EL (cell line): ENCODE measurements around the gene PPP1R2B.
"Not testable (repeated sequence)": the region's sequence is repeated elsewhere in the genome, so short reads cannot be mapped to it uniquely, and the experiment has no call there.

Source experiments
- DNase-seq: peaks from one replicate; pipeline ENCODE4 v3.0.0-alpha.2; 2016

PPP1R2B gene

DNA sequence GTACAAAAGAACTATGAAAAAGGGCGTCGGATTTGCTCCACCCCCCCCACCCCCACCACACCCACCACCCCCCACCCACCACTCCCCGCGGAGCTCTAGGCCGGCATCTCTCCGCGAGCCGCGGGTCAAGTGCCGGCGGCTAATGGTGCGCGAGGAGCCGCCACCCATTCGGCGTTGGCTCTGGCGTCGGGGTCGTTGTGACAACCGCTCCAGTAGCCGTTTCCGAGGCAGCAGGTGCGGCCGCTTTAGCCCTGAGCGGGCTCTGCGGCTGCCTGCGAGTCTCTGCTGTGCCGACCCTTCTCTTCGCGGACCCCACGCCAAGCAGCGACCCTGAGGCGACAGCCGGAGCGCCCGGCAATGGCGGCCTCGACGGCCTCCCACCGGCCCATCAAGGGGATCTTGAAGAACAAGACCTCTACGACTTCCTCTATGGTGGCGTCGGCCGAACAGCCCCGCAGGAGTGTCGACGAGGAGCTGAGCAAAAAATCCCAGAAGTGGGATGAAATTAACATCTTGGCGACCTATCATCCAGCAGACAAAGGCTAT, at the start of gene PPP1R2B:
Gene PPP1R2B (plus strand): TSS at position 90 of the 546 bp plus-strand sequence. CDS start 268 bp downstream, at position 358.
- no peak for DNase-seq

DNA sequence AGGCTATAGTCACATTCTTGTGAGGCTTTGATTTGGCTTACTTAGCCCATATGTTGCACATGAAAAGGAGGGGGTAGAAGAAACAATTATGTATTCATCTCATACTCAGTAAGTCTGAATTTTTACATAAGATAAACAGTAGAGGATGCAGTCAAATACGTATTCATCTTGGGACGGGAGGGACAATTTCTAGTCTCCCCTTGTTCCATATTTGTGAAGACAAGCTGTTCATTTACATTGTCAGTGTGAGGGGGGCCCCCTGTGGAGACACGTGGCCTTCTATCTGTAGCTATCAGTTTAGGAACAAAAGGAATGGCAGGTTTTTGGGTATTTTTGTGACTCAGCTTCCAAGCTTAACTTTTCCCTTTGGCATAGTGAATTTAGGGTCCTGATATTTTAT, 49.2 kb upstream of the PPP1R2B start:
- no peak for DNase-seq

DNA sequence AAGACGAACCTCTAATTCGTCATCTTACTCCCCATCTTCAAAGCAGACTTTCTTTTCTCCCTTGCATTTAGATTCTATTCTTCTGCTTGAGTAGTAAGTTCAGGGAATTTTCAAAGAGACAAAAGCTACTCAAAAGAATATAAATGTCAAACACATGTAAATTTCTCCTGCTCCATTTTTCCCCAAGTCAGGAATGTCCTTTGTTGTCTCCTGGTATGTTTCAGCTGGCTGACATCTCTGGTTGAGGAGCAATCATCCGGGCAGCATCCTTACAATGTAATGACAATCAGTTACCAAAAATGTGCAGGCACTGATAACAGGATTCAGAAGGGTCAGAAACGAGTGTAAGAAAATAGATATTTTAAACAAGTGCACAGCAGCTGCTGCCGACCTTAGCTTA, 47.6 kb upstream of the PPP1R2B start:
- DNase-seq, result no peak

DNA sequence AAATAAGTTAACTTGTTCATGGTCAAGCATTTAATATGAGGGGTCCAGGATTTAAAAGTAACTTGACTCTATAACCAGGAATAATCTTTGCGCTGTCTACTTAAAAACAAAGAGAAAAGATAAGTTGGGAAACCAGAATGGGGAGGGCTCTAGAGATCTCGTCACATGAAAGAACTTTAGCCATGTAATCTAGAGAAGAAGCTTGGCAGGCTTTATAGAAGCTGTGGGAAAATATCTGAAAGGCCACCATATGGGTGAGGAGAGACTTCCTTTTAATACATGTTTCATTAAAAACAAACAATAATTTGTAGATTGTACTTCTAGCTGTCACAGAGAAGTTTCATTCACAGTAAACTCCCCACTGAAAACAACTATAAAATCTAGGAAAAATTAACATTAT, 46.7 kb upstream of the PPP1R2B start:
- DNase-seq, result no peak

DNA sequence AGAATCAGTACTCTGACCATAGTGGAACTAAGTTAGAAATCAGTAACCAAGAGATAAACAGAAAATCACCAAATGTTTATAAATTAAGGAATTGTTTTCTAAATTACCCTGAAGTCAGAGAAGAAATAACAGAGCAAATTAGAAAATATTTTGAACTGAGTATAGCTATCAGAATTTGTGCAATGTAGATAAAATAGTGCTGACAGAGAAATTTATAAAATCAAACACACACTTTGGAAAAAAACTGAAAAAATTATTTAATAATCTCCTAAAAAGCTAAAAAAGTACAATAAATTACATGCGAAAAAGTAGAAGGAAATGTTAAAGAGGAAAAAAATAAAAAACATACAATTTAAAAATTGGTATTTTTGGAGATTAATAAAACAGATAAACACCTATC, 37.1 kb upstream of the PPP1R2B start:
- no peak for DNase-seq

DNA sequence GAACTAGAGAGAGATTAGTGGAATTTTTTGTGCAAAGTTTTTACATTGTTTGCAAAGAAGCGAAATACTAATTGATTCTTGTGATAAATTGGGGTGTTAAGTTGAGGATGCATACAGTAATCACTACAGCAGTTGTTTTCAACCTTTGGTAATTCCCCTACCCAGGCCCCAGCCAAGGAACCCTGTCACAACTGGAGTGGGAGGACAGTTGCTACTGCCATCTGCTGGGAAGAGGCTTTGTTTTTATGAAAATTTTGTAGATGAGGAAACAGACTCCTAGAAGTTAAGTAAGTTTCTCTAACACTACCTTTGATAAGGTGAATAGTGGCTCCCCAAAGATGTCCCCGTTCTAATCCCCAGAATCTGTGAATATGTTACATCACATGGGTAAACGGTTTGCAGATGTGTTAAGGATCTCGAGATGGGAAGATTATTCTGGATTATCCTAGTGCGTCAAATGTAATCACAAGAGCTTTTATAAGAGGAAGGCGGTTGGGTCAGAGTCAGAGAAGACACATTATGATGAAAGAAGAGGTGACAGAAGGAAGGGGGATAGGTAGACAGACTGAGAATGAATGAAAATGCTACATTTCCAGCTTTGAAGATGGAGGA, 34.0 kb upstream of the PPP1R2B start:
- peak; percentile 0 for DNase-seq

DNA sequence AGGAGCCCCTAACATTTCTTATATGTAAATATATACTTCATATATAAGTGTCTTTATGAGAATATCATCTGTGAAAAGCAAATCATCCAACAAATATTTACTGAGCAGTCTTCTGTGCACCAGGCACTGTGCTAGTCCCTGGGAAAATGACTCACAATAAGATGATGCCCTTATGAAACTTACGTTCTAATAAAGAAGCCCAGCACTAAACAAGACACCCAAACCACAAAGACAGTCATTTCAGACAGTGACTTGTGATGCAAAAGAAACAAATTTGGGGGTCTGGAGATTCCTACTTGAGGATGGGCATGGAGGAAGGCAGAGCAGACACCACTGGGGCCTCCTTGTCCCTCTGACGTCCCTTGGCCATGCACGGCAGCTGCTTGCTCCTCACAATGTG, 30.6 kb upstream of the PPP1R2B start:
- no peak for DNase-seq

DNA sequence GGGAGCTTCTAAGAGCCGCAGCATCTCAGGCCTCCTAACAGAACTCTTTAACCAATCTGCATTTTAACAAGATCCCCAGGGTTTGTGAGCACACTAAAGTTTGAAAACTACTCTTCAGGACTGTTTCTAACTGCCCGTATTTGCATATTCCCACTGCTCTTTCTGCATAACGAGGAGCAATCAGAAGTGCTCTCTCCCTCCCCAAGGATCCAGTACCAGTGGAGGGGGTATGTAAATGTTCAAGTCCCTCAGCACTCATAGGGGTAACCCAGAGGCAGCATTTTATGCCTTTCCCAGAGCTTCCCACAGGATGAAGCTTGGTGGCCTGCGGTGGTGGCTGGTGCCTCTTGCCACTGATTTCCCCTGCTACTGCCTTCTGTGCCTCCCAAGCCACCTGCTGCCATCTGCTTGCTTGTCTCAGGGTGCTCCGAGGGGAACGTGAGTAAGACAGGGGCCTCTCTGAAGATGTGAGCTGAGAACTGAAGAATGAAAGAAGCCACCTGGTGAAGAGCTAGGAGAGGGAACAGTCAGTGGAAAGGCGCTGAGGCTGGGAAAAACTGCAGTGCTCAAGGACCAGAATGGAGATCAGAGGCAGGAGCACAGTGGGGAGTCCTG, 30.0 kb upstream of the PPP1R2B start:
- DNase-seq, result no peak

DNA sequence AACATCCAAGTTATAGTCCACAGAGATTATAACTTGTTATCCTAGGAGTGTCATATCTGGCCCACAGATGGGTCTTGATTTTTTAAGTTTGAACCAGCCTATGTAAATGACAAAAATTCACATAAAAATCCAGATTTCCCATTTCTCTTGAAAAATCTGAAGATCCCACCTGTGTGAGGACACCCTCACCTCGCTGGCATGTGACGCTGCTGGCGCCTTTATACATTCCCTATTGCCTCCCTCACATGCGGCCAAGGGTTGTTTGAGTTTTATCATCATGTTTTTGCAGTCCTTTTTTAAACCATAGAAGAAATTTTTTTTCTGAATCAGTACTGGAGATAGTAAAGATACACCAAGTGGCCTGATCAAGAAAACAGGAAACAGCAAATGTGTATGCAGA, 25.9 kb upstream of the PPP1R2B start:
- DNase-seq, result no peak

DNA sequence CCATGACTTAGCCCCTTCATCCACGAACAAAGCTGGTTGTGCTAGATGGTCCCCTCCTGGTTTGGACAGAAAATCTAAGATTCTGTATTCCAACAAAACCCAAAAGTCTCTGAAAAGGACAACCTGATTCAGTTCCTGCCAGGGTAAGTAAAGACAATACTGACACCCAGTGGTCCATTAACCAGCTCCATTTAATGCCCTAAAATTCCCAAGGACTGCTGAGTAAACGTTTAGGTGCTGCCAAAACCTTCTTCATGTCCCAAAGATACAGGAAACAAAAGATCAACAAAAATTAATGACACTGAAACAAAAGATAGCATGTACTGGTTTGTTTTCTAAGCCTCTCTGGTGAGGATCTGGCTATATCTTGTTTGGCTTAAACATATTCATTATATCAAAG, 25.3 kb upstream of the PPP1R2B start:
- DNase-seq, result no peak

DNA sequence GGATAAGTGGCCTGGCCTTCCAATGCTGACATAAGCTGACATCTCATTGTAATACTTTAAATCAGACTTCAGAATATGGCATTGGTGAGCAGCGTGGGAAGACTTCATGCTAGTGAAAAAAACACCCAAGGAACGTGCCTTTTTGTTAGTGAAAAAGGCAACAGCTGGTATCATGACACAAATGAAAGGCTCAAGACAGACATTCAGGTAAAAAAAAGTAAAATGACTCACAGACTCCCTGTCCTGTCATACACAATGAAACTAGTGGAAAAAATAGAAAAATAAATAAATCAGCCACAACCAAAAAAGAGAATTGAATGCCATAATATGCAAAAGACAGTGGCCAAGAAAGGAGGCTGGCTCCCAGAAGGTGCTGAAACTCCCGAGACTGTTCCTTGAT, 24.4 kb upstream of the PPP1R2B start:
- no peak for DNase-seq

DNA sequence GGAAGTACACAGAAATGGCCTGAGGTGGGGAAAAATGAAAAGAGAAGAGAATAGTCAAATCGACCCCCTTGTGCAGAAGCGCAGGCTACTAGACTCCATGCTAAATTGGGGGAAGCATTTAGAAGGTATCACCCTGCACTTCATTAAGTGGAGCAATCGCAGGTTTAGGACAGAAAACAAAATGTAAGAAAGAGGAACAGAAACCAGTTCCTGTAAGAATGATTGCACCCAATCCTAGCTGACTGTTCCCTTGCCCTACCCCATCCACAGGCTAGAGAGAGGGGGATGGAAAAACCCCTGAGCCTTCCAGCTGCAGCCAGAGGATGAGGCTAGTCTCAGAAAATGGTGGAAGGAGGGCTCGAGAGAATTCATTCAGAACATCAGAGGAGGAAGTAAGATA, 23.9 kb upstream of the PPP1R2B start:
- DNase-seq, result no peak

DNA sequence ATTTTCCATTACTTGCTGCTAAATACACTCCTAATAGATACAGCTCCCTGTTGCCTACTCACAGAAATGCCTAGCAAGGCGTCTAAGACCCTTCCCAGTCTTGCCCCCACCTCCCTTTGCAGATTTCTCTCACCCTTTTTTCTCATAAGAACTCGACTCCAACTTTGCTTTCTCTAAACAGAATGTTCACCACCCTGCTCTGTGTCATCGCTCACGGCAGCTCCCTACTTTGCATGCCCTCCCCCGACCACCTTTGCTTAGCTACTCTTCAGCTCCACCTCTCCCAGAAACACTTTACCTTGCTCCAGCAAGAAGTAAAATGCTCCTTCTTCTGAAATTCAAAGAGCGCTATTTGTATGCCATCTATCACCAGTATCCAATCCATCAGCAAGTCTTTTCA, 15.2 kb upstream of the PPP1R2B start:
- DNase-seq, result no peak

DNA sequence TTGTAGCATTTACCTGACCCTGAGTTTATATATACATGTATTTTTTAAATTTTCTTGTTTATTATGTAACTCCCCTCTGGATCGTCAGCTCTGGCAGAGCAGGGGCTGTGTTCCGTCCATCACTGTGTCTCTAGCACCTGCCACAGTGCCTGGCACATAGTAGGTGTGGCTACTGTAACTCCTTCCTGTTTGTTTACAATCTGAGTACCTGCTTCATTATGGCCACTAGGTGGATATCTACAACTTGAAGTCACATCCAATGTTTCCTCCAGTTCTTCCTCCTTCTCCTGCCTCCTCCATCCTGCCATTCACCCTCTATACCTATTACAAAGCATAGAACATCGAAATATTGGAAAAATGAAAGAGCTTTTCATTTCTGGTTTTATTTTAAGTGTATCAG, 14.2 kb upstream of the PPP1R2B start:
- DNase-seq, result no peak

DNA sequence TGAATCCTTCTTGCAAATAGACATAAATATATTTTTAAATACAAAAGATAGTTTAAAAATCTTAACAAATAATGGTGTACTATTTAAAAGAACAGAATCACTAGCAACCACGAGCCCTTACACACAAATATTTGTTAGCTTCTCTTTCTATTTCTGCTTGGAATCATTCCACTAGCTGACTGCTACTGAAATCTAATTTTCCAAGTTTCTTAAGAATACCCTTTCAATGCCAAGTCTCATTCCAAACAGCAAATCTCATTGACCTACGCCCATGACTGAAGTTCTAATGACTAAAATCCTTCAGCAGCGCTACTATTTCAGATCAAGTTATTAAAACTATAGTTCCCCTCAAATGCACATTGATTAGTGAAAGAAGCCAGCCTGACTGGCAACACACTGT, 13.2 kb upstream of the PPP1R2B start:
- no peak for DNase-seq

DNA sequence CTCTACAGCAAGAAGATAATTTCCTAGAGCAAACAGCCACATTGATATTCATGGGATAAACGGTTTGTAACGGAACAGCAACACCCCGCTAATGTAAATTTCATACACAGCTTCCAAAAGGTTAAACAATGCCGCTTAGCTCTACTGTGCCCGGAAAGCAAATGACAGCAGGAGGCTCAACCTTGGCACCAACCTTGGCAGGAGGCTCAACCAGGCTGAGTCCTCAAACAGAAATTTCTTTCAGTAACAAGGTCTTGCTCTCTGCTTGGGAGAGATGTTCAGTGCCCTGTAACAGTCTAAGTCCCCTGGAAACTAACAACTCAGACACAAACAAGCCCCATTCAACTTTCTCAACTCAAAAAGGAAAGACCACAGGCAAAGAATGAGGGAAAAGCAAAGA, 11.1 kb upstream of the PPP1R2B start:
- DNase-seq, result no peak

DNA sequence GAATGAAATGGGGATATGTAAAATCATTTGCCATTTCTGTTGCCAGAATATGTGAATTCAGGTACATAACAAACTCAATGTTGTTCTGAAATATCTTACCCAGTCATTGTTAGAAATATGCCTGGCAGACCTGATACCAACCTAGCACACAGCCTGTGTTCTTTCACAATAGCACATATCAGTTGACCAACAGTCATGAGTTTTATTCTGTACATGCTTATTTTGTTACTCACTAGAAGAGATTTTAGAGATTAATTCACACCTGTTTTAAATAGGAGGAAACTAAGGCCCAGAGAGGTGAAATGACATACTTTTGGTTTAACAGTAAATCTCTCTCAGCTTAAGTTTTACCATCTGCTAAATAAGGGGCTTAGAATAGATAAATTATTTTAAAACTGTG, 8.4 kb upstream of the PPP1R2B start:
- no peak for DNase-seq

DNA sequence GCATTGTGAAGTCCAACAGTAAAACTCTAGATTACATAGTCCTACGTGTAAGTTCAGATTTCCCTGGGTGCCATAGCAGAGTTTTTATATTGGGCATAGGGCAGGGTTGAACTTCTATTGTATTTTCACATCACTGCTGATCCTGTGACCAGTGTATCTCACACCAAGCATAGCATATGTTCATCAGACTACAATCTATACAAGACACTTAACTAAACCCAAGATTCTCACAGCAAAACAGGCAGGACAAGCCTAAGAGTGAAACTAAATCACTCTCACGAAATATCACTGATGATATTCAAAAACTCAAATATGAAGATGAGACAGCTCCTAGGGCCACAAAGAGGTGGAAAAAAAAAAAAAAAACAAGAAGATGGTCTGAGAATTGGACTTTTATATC, 3.2 kb upstream of the PPP1R2B start:
- DNase-seq, result no peak

DNA sequence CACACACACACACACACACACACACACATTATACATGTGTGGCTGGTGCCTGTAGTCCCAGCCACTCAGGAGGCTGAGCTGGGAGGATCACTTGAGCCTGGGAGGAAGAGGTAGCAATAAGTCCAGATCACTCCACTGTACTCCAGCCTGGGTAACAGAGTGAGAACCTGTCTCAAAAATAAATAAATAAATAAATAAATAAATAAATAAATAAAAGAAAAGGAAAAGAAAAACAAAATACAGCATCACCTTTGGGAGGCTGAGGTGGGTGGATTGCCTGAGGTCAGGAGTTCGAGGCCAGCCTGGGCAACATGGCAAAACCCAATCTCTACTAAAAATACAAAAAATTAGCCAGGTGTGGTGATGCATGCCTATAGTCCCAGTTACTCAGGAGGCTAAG, 1.6 kb upstream of the PPP1R2B start:
- not testable (repeated sequence) for DNase-seq

DNA sequence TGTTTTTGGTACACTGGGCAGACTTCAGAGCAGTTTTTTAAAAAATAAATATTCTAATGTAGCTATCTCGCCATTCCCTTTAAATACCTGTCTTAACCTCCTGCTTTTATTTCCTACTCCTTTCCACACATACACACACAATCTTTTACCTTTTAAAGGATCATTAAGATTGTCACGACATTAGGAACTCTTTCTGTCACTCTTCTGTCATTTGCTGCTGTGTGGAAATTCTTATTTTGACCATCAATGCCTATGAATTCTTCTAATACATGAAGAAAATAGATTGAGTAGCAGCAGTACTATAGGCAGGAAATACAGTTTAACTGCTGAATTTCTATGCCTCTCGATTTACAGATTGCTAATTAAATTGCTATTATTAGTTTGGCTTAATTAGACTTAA, 1.8 kb downstream of the PPP1R2B start:
- no peak for DNase-seq

DNA sequence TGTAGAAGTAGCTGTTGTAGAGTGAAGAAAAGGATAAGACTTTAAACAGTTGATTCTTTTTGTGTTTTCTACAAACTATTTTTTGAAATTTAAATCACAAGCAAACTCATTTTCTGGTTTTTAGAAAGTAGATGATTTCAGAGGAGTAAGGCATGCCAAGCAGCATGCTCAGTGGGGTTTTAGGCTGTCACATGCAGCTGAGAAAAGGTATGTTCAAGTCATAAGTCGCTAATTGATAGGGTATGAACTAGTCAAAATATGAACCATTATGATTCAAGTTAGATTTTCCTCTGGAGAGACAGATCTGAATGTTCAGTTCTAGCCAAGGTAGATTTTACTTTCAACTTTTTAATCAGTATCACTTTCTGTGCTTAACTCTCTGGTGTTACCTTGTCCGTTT, 3.0 kb downstream of the PPP1R2B start:
- DNase-seq, result not testable (repeated sequence)

DNA sequence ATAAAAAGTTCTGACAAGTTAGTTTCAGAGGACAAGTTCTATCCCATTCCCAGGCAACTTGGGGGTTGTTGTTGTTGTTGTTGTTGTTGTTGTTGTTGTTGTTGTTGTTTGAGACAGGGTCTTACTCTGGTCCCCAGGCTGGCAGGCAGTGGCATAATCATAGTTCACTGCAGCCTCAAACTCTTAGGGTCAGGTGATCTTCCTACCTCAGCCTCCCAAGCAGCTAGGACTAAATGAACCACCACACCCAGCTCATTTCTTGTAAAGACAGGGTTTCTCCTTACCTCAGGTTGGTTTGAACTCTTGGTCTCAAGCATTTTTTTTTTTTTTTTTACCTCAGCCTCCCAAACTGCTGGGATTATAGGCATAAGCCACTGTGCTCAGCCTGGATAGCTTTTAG, 15.3 kb downstream of the PPP1R2B start:
- DNase-seq, result no peak

DNA sequence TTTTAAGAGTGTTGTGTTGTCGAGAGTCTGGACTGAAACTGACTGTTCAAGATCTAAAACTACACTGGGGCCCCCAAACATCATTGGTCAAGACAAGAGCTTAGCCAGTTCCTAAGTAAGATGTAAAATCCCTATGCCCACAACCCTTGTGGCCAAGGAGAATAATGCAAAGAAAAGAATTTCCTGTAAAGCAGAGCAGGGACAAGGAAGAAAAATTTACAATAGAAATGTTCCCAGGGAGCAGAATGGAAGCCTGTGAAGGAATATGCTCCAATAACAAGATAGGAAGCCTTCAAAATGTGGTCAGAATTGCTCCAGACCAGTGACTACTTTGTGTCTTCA, 20.4 kb downstream of the PPP1R2B start:
- DNase-seq, result no peak

DNA sequence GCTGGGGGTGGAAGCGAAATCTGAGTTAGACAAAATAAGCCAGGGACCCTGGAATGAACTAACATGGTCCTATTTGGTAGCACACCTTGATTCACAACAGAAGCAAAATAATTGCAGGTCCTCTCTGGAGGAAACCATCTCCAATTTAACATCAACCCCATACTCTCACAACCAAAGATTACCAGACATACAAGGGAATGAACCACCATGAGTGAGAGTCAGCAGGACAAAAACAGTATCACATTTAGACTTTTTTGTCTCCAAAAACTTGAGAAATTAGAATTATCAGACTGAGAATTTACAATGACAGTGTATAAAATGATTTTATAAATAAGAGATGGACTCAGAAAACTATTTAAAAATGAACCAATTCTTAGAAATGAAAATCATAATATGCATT, 21.1 kb downstream of the PPP1R2B start:
- no peak for DNase-seq

DNA sequence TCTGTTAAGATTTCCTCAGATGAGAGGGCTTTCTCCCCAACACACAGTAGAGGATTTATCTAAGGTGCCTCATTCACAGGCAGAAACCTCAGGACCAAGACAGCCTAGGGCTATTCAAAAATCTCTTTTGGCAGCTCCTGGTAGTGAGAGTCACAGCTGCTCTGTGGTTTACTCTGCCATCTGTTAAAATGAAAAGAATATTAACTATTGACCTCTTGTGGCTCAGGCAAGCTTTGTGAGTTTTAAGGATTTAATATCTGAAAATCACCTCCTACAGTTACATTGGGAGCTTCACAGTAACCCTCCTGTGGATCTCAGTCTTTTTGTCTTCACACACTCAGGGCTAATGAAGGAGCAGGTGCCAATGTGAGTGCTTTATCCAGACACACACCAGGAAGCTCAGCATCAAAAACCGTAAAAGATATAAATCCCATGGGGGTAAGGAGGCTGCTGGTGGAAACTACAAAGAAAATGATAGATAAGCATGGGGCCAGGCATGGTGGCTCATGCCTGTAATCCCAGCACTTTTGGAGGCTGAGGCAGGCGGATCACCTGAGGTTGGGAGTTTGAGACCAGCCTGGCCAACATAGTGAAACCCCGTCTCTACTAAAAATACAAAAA, 29.7 kb downstream of the PPP1R2B start:
- DNase-seq, result no peak
